Measurements from ENCODE around the gene RERE. TPM values are rescaled to one million over a fixed set of nuclear protein-coding genes. Genes with fewer than 3 reads are reported as not detected.
A peak's percentile ranks its signal among the peaks of the same experiment; 100 is the strongest.

The RERE gene
- total RNA-seq, 1 donor from 2014 or later: 88.5 TPM

- DNase-seq (no peak), ATAC-seq (peak in 1 of 2 donors; percentile 28)
- Histone ChIP-seq H3K27me3 (ENCODE audit: low read depth) (no peaks in the 10 kb centered on the region), H3K36me3 (no peaks in the 10 kb centered on the region), H3K4me1 (peaks cover 55% of the 10 kb centered on the region), H3K9me3 (no peaks in the 10 kb centered on the region), H3K27ac (no peak overlapping the region), H3K4me3 (no peak overlapping the region)
- TF ChIP-seq CTCF (IDR thresholded peaks at IDR 0.05): no peak
- intact Hi-C loops (cut with DNase I): loop anchor here (10.0 kb wide), 1 partner anchor 106 kb away; no protein-coding TSS in a partner anchor
Measured at GRCh38 chr1:8670371-8670818, 147.0 kb downstream of the RERE start.

GRCh38 chr1:8669606-8670335, 147.7 kb downstream of the RERE start:
- no peak for ATAC-seq
- H3K4me3 ChIP-seq: no peak overlapping the region
- no peaks in the 10 kb centered on the region for H3K27me3 ChIP-seq (ENCODE audit: low read depth)
- TF ChIP-seq CTCF (IDR thresholded peaks at IDR 0.05): no peak
- DNase-seq: no peak
- intact Hi-C loops (cut with DNase I): loop anchor here (10.0 kb wide), 1 partner anchor 105 kb away; no protein-coding TSS in a partner anchor
- no peaks in the 10 kb centered on the region for H3K36me3 ChIP-seq
- H3K27ac ChIP-seq: no peak overlapping the region
- peaks cover 61% of the 10 kb centered on the region for H3K4me1 ChIP-seq
- H3K9me3 ChIP-seq: no peaks in the 10 kb centered on the region

GRCh38 chr1:8667869-8668594, 149.4 kb downstream of the RERE start:
- ATAC-seq: peak in 1 of 2 donors; percentile 48
- no peak for TF ChIP-seq CTCF (IDR thresholded peaks at IDR 0.05)
- no peaks in the 10 kb centered on the region for H3K36me3 ChIP-seq
- no peaks in the 10 kb centered on the region for H3K27me3 ChIP-seq (ENCODE audit: low read depth)
- intact Hi-C loops (cut with DNase I): no loop called here
- no peaks in the 10 kb centered on the region for H3K9me3 ChIP-seq
- H3K27ac ChIP-seq: no peak overlapping the region
- H3K4me3 ChIP-seq: no peak overlapping the region
- no peak for DNase-seq
- H3K4me1 ChIP-seq: peaks cover 78% of the 10 kb centered on the region

GRCh38 chr1:8666389-8667167, 150.9 kb downstream of the RERE start:
- Histone ChIP-seq H3K27ac (no peak overlapping the region), H3K27me3 (ENCODE audit: low read depth) (no peaks in the 10 kb centered on the region), H3K36me3 (no peaks in the 10 kb centered on the region), H3K9me3 (no peaks in the 10 kb centered on the region), H3K4me3 (no peak overlapping the region), H3K4me1 (peaks cover 93% of the 10 kb centered on the region)
- no peak for DNase-seq
- intact Hi-C loops (cut with DNase I): no loop called here
- TF ChIP-seq CTCF (IDR thresholded peaks at IDR 0.05): no peak
- no peak for ATAC-seq

GRCh38 chr1:8665833-8666232, 151.6 kb downstream of the RERE start:
- DNase-seq (no peak), ATAC-seq (no peak)
- peaks cover 93% of the 10 kb centered on the region for H3K4me1 ChIP-seq
- intact Hi-C loops (cut with DNase I): no loop called here
- no peaks in the 10 kb centered on the region for H3K9me3 ChIP-seq
- no peak overlapping the region for H3K27ac ChIP-seq
- no peaks in the 10 kb centered on the region for H3K36me3 ChIP-seq
- TF ChIP-seq CTCF (IDR thresholded peaks at IDR 0.05): no peak
- no peaks in the 10 kb centered on the region for H3K27me3 ChIP-seq (ENCODE audit: low read depth)
- H3K4me3 ChIP-seq: no peak overlapping the region

All from lower lobe of right lung (tissue), 2 donors.